GM13976 (cell line): ENCODE results near the gene SPAG5.

ENCODE experiments used
- DNase-seq: peaks from one replicate; pipeline ENCODE4 v3.0.0; 2012; ENCODE audit warnings: low spot score
- in situ Hi-C: fragments of 300-500 bp; cut with MboI; formaldehyde crosslinking; loops from one replicate; pipeline ENCODE4 v1.12.0; 2022; ENCODE audit warnings: low sequenced_read_pairs, mixed read lengths, inconsistent platforms; ENCODE audit not compliant: unreplicated experiment
- TF ChIP-seq, protein P1 (sequence below): IDR thresholded peaks from 2 replicates; pipeline ENCODE4 v1.5.1; 2012; ENCODE audit warnings: borderline replicate concordance, mild to moderate bottlenecking; ENCODE audit not compliant: insufficient read depth; ENCODE audit errors: extremely low read depth, missing control alignments, control extremely low read depth

The SPAG5 gene

DNA sequence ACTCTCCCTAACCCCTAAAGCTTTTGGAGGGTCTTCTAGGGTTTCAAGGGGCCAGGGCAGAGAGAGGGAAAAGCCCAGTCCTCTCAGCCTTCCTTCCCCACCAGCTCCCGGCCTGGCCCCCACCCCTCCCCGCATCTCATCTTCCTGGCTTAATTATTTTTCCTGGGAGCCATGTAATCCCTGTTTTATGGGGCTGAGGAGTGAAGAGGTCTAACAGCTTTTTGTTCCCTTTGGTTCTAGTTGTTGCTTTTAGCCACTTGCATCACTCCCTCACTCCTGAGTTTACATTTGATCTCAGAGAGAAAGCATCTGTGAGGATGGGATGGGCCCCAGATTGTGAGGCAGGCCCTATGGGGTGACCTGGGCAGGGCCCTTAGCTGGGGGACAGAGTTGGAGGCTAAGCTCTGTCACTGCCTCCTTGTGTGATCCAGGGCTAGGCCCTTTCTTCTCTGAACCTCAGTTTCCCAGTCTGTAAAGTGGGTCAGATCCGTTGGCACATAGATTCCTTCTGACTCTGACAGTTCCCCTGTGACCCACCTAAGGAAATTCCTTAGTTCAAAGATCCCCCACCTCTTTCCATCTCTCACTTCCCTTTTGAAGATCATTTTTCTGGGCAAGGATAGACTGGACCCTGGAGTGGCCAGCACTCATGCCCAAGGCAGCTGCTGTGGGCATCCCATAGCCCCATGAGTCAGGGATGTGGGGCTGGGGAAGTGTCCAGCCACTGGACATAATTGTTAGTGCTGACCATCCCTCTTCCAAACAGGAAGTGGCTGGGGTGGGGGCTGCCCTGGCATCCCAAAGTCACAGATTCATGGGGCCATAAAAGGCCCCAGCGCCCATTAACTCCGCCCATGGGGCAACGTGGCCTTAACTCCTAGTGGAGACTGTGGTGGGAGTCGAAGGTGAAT is 66.5 kb downstream of the SPAG5 start:
- in situ Hi-C loops = no loop called here
- DNase-seq = no peak
- TF ChIP-seq, protein P1, sequence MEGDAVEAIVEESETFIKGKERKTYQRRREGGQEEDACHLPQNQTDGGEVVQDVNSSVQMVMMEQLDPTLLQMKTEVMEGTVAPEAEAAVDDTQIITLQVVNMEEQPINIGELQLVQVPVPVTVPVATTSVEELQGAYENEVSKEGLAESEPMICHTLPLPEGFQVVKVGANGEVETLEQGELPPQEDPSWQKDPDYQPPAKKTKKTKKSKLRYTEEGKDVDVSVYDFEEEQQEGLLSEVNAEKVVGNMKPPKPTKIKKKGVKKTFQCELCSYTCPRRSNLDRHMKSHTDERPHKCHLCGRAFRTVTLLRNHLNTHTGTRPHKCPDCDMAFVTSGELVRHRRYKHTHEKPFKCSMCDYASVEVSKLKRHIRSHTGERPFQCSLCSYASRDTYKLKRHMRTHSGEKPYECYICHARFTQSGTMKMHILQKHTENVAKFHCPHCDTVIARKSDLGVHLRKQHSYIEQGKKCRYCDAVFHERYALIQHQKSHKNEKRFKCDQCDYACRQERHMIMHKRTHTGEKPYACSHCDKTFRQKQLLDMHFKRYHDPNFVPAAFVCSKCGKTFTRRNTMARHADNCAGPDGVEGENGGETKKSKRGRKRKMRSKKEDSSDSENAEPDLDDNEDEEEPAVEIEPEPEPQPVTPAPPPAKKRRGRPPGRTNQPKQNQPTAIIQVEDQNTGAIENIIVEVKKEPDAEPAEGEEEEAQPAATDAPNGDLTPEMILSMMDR = no peak

DNA sequence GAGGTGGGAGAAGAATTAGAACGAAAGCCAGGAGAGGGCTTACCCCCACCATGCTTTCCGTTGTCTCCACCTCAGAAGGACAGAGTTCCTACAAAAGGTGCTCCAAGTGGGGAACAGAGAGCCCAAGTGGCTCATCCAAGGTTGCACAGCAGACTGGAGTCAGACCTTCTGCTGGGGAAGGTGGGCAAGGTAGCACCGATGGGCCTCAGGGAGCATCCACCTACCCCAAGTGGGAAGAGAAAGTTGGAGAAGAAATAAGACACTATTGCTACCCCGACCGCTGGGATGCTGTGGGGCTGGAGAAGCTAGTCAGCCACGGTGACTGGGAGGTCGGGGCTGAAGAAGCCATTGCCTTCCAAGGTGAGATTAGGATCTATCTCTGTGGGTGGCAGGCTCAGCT is 67.9 kb downstream of the SPAG5 start:
- in situ Hi-C loops = no loop called here
- DNase-seq = no peak
- TF ChIP-seq, protein P1 = no peak

DNA sequence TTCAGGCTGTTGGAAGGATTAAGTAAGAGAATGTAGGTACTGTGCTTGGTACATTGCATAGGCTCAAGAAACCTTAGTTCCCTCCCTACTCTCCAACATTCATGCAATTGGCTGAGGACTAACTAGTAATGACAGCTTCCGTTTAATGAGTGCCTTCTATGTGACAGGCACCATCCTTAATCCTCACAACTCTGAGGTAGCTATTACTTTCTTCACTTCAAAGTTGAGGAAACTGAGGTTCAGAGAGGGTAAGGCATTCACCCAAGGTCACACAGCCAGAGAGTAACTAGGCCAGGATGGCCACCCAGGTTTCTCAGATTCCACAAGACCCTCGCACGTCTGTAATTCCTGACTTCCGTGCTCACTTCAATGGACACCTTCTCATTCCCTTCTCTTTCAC is 68.6 kb downstream of the SPAG5 start:
- no peak for DNase-seq
- TF ChIP-seq, protein P1 = no peak

DNA sequence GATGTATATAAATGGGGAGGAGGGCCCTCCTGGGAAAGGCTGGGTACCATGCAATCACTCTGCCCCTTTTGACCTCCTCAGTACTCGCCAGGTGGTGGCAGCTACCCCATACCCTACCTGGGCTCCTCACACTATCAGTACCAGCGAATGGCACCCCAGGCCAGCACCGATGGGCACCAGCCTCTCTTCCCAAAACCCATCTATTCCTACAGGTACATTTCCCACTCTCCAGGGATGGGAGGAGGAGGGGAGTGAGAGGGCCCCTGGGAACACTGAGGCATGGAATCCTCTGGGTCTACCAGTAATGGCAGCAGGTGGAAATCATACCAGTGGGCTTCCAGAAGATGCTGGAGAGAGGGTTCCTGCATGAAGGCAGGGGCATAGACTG is 69.8 kb downstream of the SPAG5 start:
- in situ Hi-C loops = no loop called here
- TF ChIP-seq, protein P1 = no peak
- no peak for DNase-seq

More for the DNA sequence above, 68.6 kb downstream of the SPAG5 start:
- in situ Hi-C loops = no loop called here

DNA sequence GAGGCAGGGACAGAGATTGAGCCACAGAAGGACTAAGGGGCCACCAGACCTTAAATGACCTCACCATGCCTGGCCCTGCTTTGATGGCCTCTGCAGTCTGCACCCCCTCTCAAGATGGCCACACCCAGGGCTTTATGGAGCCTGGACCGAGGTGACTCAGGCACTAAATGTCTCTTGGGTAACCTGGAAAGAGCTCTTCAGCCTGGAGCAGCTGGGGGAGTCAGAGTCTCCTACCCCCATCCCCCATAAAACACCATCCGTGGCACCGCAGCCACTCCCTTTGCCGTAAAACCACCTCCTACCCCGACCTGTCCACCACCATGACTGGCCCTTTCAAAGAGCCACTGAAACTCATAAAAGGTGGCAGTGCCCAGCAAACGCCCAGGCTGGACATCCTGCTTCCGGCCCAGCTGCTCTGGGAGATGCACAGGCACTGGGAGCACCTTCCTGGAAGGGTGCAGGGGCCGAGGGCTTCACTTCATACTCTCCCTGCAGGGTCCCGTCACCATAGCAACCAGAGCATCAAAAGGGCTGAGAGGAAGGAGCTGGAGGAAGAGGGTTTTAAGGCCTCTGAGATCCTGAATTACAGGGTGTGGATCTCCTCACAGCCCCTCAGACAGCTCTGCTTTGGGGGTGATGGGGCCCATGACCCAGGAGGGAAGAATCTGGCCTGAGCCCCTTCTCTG is 70.4 kb downstream of the SPAG5 start:
- DNase-seq = no peak
- in situ Hi-C loops = no loop called here
- TF ChIP-seq, protein P1 = no peak

DNA sequence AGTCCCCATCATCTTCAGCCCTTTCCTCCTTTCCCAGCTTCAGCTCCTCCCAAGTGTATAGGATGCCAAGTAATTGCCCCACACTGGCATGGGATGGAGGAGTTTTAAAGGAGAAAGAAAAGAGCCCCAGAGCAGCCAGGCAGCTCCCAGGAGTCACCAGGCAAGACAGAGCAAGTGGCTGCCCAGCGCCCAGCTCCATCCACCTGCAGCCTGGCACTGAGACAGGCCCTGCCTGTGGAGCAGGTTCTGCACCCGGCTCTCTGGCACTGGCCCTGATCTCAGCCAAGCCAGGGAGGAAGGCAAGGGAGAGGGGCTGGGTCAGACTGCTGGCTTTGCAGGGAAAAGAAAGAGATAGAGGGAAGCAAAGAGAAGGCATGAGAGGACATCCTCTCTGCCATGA is 71.0 kb downstream of the SPAG5 start:
- no peak for DNase-seq
- TF ChIP-seq, protein P1 = no peak
- in situ Hi-C loops = no loop called here
